GM18867 (cell line): ENCODE measurements around the gene SPATA16.

ENCODE experiments used
- ATAC-seq: cut with Tn5 transposase; IDR thresholded peaks from one replicate; pipeline ENCODE4 v1.9.1; 2021; ENCODE audit warnings: mild to moderate bottlenecking, moderate library complexity; ENCODE audit not compliant: unreplicated experiment

Gene SPATA16

GRCh38 chr3:173009410-173009809 lies 131.6 kb downstream of the SPATA16 start:
- ATAC-seq = no peak

GRCh38 chr3:173008978-173009377 lies 132.1 kb downstream of the SPATA16 start:
- ATAC-seq = no peak

- ATAC-seq = no peak
Measured at GRCh38 chr3:173007079-173007723, 133.8 kb downstream of the SPATA16 start.

GRCh38 chr3:173006006-173006405 lies 135.0 kb downstream of the SPATA16 start:
- ATAC-seq = no peak

- no peak for ATAC-seq
Measured at GRCh38 chr3:173004681-173005080, 136.4 kb downstream of the SPATA16 start.

GRCh38 chr3:173003956-173004355 lies 137.1 kb downstream of the SPATA16 start:
- ATAC-seq = no peak

GRCh38 chr3:173003471-173003870 lies 137.6 kb downstream of the SPATA16 start:
- ATAC-seq = no peak

- no peak for ATAC-seq
Measured at GRCh38 chr3:173001622-173002021, 139.4 kb downstream of the SPATA16 start.

GRCh38 chr3:173000553-173000952 lies 140.5 kb downstream of the SPATA16 start:
- no peak for ATAC-seq

GRCh38 chr3:172993412-172993811 lies 147.6 kb downstream of the SPATA16 start:
- ATAC-seq = no peak

GRCh38 chr3:172991424-172991996 lies 149.5 kb downstream of the SPATA16 start:
- ATAC-seq = no peak

- ATAC-seq = no peak
Measured at GRCh38 chr3:172989373-172989772, 151.7 kb downstream of the SPATA16 start.

- ATAC-seq = no peak
Measured at GRCh38 chr3:172987273-172987672, 153.8 kb downstream of the SPATA16 start.

- no peak for ATAC-seq
Measured at GRCh38 chr3:172984914-172985313, 156.1 kb downstream of the SPATA16 start.

GRCh38 chr3:172982736-172983364 lies 158.2 kb downstream of the SPATA16 start:
- no peak for ATAC-seq

- no peak for ATAC-seq
Measured at GRCh38 chr3:172981407-172981983, 159.5 kb downstream of the SPATA16 start.

GRCh38 chr3:172980849-172981248 lies 160.2 kb downstream of the SPATA16 start:
- no peak for ATAC-seq

- ATAC-seq = no peak
Measured at GRCh38 chr3:172977696-172978095, 163.3 kb downstream of the SPATA16 start.

GRCh38 chr3:172974969-172975368 lies 166.1 kb downstream of the SPATA16 start:
- ATAC-seq = no peak

GRCh38 chr3:172973799-172974198 lies 167.2 kb downstream of the SPATA16 start:
- ATAC-seq = no peak

- ATAC-seq = no peak
Measured at GRCh38 chr3:172972717-172973116, 168.3 kb downstream of the SPATA16 start.

- no peak for ATAC-seq
Measured at GRCh38 chr3:172972067-172972466, 169.0 kb downstream of the SPATA16 start.
